GM12891 (cell line): ENCODE results near the gene DLST.

Source experiments
- DNase-seq: peaks from one replicate; pipeline ENCODE4 v3.0.0; 2011; ENCODE audit warnings: low spot score; ENCODE audit not compliant: insufficient read length
- FAIRE-seq: peaks from 2 replicates; lab custom pipeline; 2011; peaks lifted over from hg19 to GRCh38; lab: Jason Lieb, UNC
- PAX5 ChIP-seq: IDR thresholded peaks from 2 replicates; pipeline ENCODE4 v1.6.1; 2011; ENCODE audit warnings: low read length, moderate library complexity, mild to moderate bottlenecking; ENCODE audit not compliant: insufficient read depth, severe bottlenecking
- POLR2A ChIP-seq: IDR thresholded peaks from 2 replicates; pipeline ENCODE4 v1.6.1; 2011; ENCODE audit warnings: low read depth, low read length, control low read depth
- POLR2AphosphoS5 ChIP-seq: IDR thresholded peaks from 2 replicates; pipeline ENCODE4 v1.6.1; 2011; ENCODE audit warnings: low read depth, low read length, control low read depth
- POU2F2 ChIP-seq: IDR thresholded peaks from 2 replicates; pipeline ENCODE4 v1.6.1; 2011; ENCODE audit warnings: low read depth, mild to moderate bottlenecking, control low read depth, low read length, moderate library complexity
- SPI1 ChIP-seq: IDR thresholded peaks from 2 replicates; pipeline ENCODE4 v1.6.1; 2011; ENCODE audit warnings: low read depth, low read length, control low read depth
- TAF1 ChIP-seq: IDR thresholded peaks from 2 replicates; pipeline ENCODE4 v1.6.1; 2011; ENCODE audit warnings: low read depth, low read length, control low read depth

DLST gene

DNA sequence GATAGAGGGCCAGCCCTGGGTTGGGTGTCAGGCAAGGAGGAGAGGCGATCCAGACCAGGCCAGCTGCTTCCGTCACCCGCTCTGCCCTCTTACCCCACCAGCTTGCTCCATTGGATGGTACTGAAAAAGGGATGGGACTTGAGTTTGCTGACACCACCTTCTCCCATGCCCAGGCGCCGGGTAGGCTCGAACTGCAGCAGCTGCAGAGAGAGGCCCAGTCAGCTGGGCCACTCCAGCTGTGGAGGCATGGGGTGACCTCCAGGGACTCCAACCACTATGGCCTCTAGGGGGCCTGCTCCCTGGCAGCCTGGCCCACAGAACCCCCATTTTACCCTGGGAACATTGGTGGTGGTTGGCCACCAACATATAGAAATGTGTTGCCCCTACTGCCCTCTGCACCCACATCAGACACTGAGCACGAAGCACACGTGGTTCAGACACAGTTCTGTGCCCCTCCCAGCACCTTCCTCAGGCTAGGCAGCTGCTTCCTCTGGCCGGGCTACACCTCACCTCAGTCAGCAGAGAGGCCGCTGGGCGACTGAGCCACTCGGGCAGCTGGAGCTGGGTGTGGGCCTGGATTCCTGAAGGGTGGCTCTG lies 25.3 kb downstream of the DLST start:
- TF ChIP-seq TAF1 (no peak), POLR2A (no peak), POLR2AphosphoS5 (no peak), POU2F2 (no peak), PAX5 (no peak), SPI1 (no peak)
- FAIRE-seq: peak; percentile 81
- DNase-seq: no peak

DNA sequence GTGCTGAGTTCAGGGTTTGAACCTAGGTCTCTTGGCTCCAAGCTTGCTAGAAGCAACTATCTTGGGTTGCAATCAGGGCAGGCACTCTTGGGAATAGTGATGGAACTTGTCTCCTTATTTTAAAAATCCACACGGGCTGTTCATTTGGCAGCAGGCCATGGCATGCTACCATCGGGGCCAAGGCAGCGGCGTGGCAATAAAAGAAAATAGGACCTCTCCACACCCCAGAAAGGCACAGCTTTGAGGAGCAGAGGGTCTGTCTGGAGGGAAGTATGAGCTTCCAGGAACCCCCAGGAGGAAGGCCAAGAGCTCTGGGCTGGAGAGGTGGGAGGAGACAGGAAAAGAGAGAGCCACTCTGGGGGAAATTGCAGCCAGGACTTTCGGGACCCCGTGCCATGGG lies 26.0 kb downstream of the DLST start:
- TF ChIP-seq POU2F2 (no peak), POLR2AphosphoS5 (no peak), PAX5 (no peak), TAF1 (no peak), SPI1 (no peak), POLR2A (no peak)
- FAIRE-seq (no peak), DNase-seq (no peak)

DNA sequence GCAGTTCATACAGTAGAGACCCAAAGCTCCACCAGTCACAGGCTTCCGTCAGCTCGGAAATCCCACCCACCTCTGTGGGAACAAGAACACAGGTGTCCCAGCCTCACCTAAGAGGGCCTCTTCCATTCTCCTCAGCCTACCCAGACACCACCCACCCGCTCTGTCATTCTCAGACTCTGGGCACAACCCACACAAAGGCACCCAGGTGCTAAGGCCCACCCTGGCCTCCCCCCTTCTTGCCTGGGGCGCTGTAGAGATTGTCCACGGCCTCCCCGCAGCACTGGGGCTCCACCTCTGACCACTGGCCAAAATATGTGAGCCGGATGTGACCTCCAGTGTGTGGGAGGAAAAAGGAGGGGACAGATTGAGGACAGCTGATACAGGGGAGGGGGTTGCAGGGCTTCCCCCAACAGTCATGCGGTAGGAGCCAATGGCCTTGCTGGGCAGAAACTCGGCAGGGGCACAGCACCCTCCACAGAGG lies 27.2 kb downstream of the DLST start:
- no peak for FAIRE-seq
- TF ChIP-seq POLR2AphosphoS5 (no peak), POLR2A (no peak), SPI1 (no peak), TAF1 (no peak), POU2F2 (no peak)
- DNase-seq: no peak

DNA sequence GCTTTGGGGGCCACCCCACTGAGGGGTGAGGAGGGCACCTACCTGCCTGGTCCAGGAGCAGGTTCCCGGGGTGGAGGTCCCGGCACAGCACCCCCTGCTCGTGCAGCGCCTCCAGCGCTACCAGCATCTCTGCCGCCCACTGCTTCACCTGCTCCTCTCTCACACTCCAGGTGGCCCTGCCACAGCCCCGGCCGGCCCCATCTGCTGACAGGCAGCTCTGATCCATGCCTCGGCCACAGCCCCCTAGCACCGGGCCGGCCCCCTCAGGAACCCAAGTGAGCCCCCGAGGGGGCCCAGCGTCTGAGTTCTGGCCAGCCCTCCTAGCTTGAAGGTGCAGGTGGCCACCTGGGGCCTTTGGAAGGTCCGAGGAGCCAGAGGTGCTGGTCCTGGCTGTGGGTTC lies 27.8 kb downstream of the DLST start:
- no peak for FAIRE-seq
- DNase-seq: no peak
- no peak for TF ChIP-seq TAF1
- TF ChIP-seq POLR2AphosphoS5: no peak
- TF ChIP-seq PAX5: no peak
- TF ChIP-seq SPI1: no peak
- no peak for TF ChIP-seq POU2F2
- no peak for TF ChIP-seq POLR2A

DNA sequence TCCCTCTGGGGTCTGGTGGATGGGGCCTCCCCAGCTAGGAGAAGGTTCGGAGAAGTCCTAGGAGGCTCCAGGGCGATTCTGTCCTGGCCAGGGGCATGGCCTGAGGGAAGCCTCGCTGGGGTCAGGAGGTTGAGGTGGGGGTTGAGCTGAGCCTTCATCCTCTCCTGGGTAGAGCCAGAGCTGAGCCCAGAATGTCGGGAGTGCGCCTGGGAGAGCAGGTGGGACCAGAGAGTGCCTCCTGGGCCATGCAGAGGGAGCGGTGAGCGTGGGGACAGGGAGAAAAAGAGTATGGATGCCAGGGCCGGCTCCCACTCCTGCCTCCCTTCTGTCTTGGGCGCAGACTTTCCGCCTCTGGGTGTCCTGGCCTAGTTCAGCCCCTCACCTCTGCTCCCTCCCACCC lies 28.2 kb downstream of the DLST start:
- DNase-seq (no peak), FAIRE-seq (no peak)
- no peak for TF ChIP-seq PAX5
- TF ChIP-seq POLR2A: no peak
- TF ChIP-seq POU2F2: no peak
- no peak for TF ChIP-seq TAF1

GRCh38 chr14:74910556-74910955 lies 28.8 kb downstream of the DLST start:
- no peak for FAIRE-seq

DNA sequence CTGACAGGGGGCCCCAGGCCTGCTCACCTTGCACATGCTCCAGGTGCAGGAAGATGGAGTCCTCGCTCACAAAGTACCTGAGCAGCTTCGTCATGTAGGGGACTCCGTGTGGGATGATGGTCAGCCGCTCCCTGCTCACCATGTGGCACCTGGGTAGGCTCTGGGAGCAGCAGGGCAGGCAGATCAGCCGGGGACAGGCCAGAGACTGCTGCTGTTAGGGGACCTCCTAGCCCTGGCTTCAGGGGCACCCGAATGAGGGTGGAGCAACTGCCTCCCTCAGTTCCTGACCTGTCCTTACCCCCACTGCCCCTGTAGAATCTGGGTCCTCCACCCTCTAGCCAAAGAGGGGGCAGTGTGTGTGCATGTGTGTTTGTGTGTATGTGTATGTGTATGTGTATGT lies 29.5 kb downstream of the DLST start:
- FAIRE-seq (no peak), DNase-seq (no peak)
- no peak for TF ChIP-seq POLR2A
- TF ChIP-seq SPI1: no peak
- no peak for TF ChIP-seq TAF1
- no peak for TF ChIP-seq POU2F2
- TF ChIP-seq POLR2AphosphoS5: no peak
- no peak for TF ChIP-seq PAX5

More at GRCh38 chr14:74910556-74910955, 28.8 kb downstream of the DLST start:
- DNase-seq: no peak
- TF ChIP-seq TAF1 (no peak), POLR2AphosphoS5 (no peak)

GRCh38 chr14:74911704-74912103 lies 30.0 kb downstream of the DLST start:
- no peak for FAIRE-seq

GRCh38 chr14:74912111-74912510 lies 30.4 kb downstream of the DLST start:
- no peak for FAIRE-seq
- TF ChIP-seq PAX5 (no peak), POU2F2 (no peak), TAF1 (no peak), SPI1 (no peak), POLR2AphosphoS5 (no peak), POLR2A (no peak)

More at GRCh38 chr14:74911704-74912103, 30.0 kb downstream of the DLST start:
- TF ChIP-seq POLR2A (no peak), TAF1 (no peak), POLR2AphosphoS5 (no peak), SPI1 (no peak), POU2F2 (no peak)
- DNase-seq: no peak

GRCh38 chr14:74912801-74913200 lies 31.1 kb downstream of the DLST start:
- FAIRE-seq (no peak), DNase-seq (no peak)
- no peak for TF ChIP-seq SPI1
- TF ChIP-seq POLR2A: no peak
- TF ChIP-seq PAX5: no peak
- TF ChIP-seq TAF1: no peak

More at GRCh38 chr14:74912111-74912510, 30.4 kb downstream of the DLST start:
- no peak for DNase-seq
